Lower leg skin (tissue), 4 donors: Measurements from ENCODE around the gene COQ4. TPM values are rescaled to one million over a fixed set of nuclear protein-coding genes. Genes with fewer than 3 reads are reported as not detected.

Experiments
- DNase-seq, 2 donors: peaks; one replicate each; pipeline ENCODE4 v3.0.0-alpha.2; 2019; ENCODE audit warnings: low spot score in 2 of 2
- H3K4me3 ChIP-seq: fragments of 200-600 bp; sonication (generic); 2 replicates; pipeline ENCODE4 v1.5.1; 2017; ENCODE audit warnings: mild to moderate bottlenecking, low read depth; ENCODE audit not compliant: poor library complexity, severe bottlenecking
- CTCF ChIP-seq, 3 donors: fragments of 450-650 bp; IDR thresholded peaks; one replicate each; pipeline ENCODE4 v1.5.1; 2016; ENCODE audit warnings: antibody characterized with exemption in 3 of 3, mild to moderate bottlenecking in 3 of 3, moderate library complexity in 2 of 3
- POLR2A ChIP-seq, 2 donors: fragments of 450-650 bp; IDR thresholded peaks; one replicate each; pipeline ENCODE4 v1.6.1; 2016 to 2017; ENCODE audit warnings: antibody characterized with exemption in 2 of 2, mild to moderate bottlenecking in 1 of 2, moderate library complexity in 1 of 2
- WGBS, 2 donors: methylation state at CpG; one replicate each; pipeline ENCODE4 v1.1.5; 2018; 5-methylcytosine and 5-hydroxymethylcytosine counted together
- intact Hi-C: fragments of 100-400 bp; cut with DNase I; formaldehyde crosslinking; loops from one replicate; pipeline ENCODE4 v1.15.0; 2023; ENCODE audit warnings: low total_unique reads
- total RNA-seq, 4 donors: library from RNA; depleted of rRNA; stranded (reverse); fragments of >200 nt; gene quantifications; one replicate each; pipeline ENCODE4 v1.1.0, GENCODE V29; 2016

Gene COQ4
- total RNA-seq, 4 donors from 2014 or later = 80.4 to 120 (median 99.4) TPM

DNA sequence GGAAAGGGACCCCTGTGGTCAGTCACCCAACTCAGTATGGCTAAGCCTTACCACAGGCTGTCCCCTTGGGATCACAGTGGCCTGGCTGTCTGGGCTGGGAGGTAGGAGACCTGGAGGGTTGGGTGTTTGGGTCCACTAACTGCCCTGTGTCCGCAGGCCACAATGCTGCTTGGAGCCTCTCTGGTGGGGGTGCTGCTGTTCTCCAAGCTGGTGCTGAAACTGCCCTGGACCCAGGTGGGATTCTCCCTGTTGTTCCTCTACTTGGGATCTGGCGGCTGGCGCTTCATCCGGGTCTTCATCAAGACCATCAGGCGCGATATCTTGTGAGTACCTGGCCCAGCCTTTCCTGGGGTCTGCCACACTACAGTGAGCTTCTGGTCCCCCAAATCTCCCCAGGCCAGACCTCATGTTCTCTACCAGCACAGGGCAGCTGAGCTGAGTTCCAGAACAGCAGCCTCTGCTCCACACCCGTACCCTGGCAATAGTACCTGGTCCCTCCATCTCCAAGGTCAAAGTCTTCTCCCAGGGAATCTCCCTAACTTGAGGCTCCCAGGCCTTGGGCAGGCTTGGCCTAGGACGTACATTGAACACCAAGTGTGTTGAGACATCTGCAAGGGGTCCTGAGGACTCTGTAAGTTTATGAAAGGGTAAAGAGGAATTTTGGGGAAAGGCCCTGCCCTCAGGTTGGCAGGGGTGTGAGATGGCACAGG, 20.5 kb downstream of the COQ4 start:
- TF ChIP-seq CTCF (IDR thresholded peaks at IDR 0.05) = no peak
- no peak for TF ChIP-seq POLR2A (IDR thresholded peaks at IDR 0.05)
- no peak for DNase-seq
- intact Hi-C loops = loop anchor here (5.0 kb wide), 1 partner anchor 56 kb away; no protein-coding TSS in a partner anchor
- no peak overlapping the region for H3K4me3 ChIP-seq
- 89 to 91% methylated on average over 7 to 8 of the region's 8 CpGs for WGBS, 2 donors

GRCh38 chr9:128343855-128344254, 21.2 kb downstream of the COQ4 start:
- no peak for TF ChIP-seq POLR2A (IDR thresholded peaks at IDR 0.05)
- TF ChIP-seq CTCF (IDR thresholded peaks at IDR 0.05) = no peak
- no peak for DNase-seq
- 92 to 97% methylated on average over 4 of the region's 4 CpGs for WGBS, 2 donors
- H3K4me3 ChIP-seq = no peak overlapping the region
- intact Hi-C loops = loop anchor here (5.0 kb wide), 1 partner anchor 57 kb away; no protein-coding TSS in a partner anchor

DNA sequence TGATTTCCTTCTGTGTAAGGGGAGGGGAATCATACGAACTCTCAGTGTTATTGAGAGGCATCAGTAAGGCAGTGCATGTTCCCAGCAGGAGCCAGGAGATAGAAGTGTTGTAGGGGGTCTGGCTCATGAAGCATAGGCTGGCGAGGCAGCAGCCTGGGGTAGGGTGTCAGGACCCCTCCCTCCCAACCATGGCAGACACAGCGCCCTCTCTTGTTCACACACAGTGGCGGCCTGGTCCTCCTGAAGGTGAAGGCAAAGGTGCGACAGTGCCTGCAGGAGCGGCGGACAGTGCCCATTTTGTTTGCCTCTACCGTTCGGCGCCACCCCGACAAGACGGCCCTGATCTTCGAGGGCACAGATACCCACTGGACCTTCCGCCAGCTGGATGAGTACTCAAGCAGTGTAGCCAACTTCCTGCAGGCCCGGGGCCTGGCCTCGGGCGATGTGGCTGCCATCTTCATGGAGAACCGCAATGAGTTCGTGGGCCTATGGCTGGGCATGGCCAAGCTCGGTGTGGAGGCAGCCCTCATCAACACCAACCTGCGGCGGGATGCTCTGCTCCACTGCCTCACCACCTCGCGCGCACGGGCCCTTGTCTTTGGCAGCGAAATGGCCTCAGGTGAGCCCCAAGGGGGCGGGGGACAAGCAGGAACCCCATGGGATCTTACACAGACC, 22.4 kb downstream of the COQ4 start:
- TF ChIP-seq CTCF (IDR thresholded peaks at IDR 0.05) (no peak), POLR2A (IDR thresholded peaks at IDR 0.05) (no peak)
- DNase-seq = no peak
- no peak overlapping the region for H3K4me3 ChIP-seq
- intact Hi-C loops = loop anchor here (5.0 kb wide), 1 partner anchor 58 kb away; no protein-coding TSS in a partner anchor
- whole genome bisulfite sequencing, 2 donors = 93 to 94% methylated on average over 22 to 28 of the region's 28 CpGs

GRCh38 chr9:128349125-128349524, 26.5 kb downstream of the COQ4 start:
- 86 to 87% methylated on average over 2 of the region's 2 CpGs for WGBS, 2 donors
- no peak for DNase-seq
- TF ChIP-seq POLR2A (IDR thresholded peaks at IDR 0.05) = no peak
- TF ChIP-seq CTCF (IDR thresholded peaks at IDR 0.05) = no peak
- intact Hi-C loops = no loop called here
- no peak overlapping the region for H3K4me3 ChIP-seq

- TF ChIP-seq CTCF (IDR thresholded peaks at IDR 0.05) (no peak), POLR2A (IDR thresholded peaks at IDR 0.05) (no peak)
- no peak for DNase-seq
- H3K4me3 ChIP-seq = no peak overlapping the region
- 91 to 92% methylated on average over 6 of the region's 6 CpGs for WGBS, 2 donors
- intact Hi-C loops = no loop called here
Observed at GRCh38 chr9:128349772-128350171, 27.1 kb downstream of the COQ4 start.
